IMR-90 (cell line): ENCODE data around the gene EMX1. TPM values are rescaled to one million over a fixed set of nuclear protein-coding genes. Genes with fewer than 3 reads are reported as not detected.

Experiments used
- ATAC-seq: fragments of 200-7000 bp; cut with Tn5 transposase; 2 replicates; pipeline ENCODE4 v1.9.1; 2020; ENCODE audit warnings: low read depth, mild to moderate bottlenecking, moderate library complexity
- BruUV-seq: library from RNA; stranded (reverse); fragments of 400-500 nt; replicated peaks from 2 replicates; lab custom pipeline; 2021; lab: Mats Ljungman, UMichigan
- CTCF ChIA-PET: fragments of 300-600 bp; formaldehyde crosslinking; extraction: SDS; loops from one replicate; lab custom pipeline; 2021; ENCODE audit warnings: antibody characterized with exemption; lab: Yijun Ruan, JAX
- POLR2A ChIA-PET: fragments of 300-600 bp; sonication (Branson Sonifier 250); formaldehyde crosslinking; loops from one replicate; lab custom pipeline; 2022; ENCODE audit warnings: antibody characterized with exemption; ENCODE audit not compliant: unreplicated experiment; lab: Charles Lee
- DNase-seq: peaks from one replicate; pipeline ENCODE4 v3.0.0; 2013
- H2AFZ ChIP-seq: replicated peaks from 2 replicates; pipeline ENCODE3; 2013; ENCODE audit warnings: low read length, mild to moderate bottlenecking; ENCODE audit not compliant: poor library complexity
- H2AK5ac ChIP-seq: 2 replicates; pipeline ENCODE4 v1.6.1; 2013; ENCODE audit warnings: low read depth, low read length, inconsistent platforms
- H2AK9ac ChIP-seq: replicated peaks from 2 replicates; pipeline ENCODE3; 2013; ENCODE audit warnings: mild to moderate bottlenecking, low read depth, low read length, moderate library complexity; ENCODE audit not compliant: poor library complexity
- H2BK120ac ChIP-seq: 2 replicates; pipeline ENCODE4 v1.6.1; 2013; ENCODE audit warnings: low read depth, low read length, inconsistent platforms
- H2BK15ac ChIP-seq: 3 replicates; pipeline ENCODE4 v1.6.1; 2013; ENCODE audit warnings: low read depth, low read length, inconsistent platforms
- H2BK20ac ChIP-seq: 2 replicates; pipeline ENCODE4 v1.6.1; 2013; ENCODE audit warnings: low read depth, mild to moderate bottlenecking, inconsistent platforms, low read length, moderate library complexity
- H2BK5ac ChIP-seq: 2 replicates; pipeline ENCODE4 v1.6.1; 2013; ENCODE audit warnings: mild to moderate bottlenecking, low read depth, low read length, inconsistent platforms; ENCODE audit not compliant: poor library complexity, severe bottlenecking
- H3K14ac ChIP-seq: replicated peaks from 2 replicates; pipeline ENCODE4 v1.6.1; 2013; ENCODE audit warnings: low read depth, low read length, inconsistent platforms
- H3K18ac ChIP-seq: 2 replicates; pipeline ENCODE4 v1.6.1; 2013; ENCODE audit warnings: low read depth, low read length, control low read depth
- H3K23ac ChIP-seq: 2 replicates; pipeline ENCODE4 v1.6.1; 2013; ENCODE audit warnings: low read depth, low read length, inconsistent platforms
- H3K27ac ChIP-seq: 2 replicates; pipeline ENCODE4 v1.5.1; 2013; ENCODE audit warnings: mild to moderate bottlenecking, control low read depth, low read length; ENCODE audit not compliant: insufficient read depth
- H3K27me3 ChIP-seq: 2 replicates; pipeline ENCODE4 v1.6.1; 2013; ENCODE audit warnings: low read length; ENCODE audit not compliant: control insufficient read depth, insufficient read depth
- H3K36me3 ChIP-seq: 2 replicates; pipeline ENCODE4 v1.6.1; 2013; ENCODE audit warnings: low read length, mixed read lengths; ENCODE audit not compliant: control insufficient read depth, insufficient read depth
- H3K4ac ChIP-seq: 2 replicates; pipeline ENCODE4 v1.6.1; 2013; ENCODE audit warnings: low read depth, low read length, inconsistent platforms
- H3K4me1 ChIP-seq: 2 replicates; pipeline ENCODE4 v1.6.1; 2013; ENCODE audit warnings: low read length, mixed read lengths; ENCODE audit not compliant: control insufficient read depth, insufficient read depth
- H3K4me2 ChIP-seq: 2 replicates; pipeline ENCODE4 v1.6.1; 2013; ENCODE audit warnings: low read depth, mild to moderate bottlenecking, control low read depth, low read length, moderate library complexity
- H3K4me3 ChIP-seq: 2 replicates; pipeline ENCODE4 v1.5.1; 2013; ENCODE audit warnings: low read depth, mild to moderate bottlenecking, control low read depth, low read length, moderate library complexity; ENCODE audit not compliant: insufficient read depth
- H3K56ac ChIP-seq: 2 replicates; pipeline ENCODE4 v1.6.1; 2013; ENCODE audit warnings: low read length, inconsistent platforms; ENCODE audit not compliant: insufficient read depth; ENCODE audit errors: extremely low read depth
- H3K79me1 ChIP-seq, 2 experiments: 2 replicates each; pipeline ENCODE4 v1.6.1; 2013; ENCODE audit warnings: low read length in 2 of 2, inconsistent platforms in 1 of 2, low read depth in 1 of 2
- H3K9ac ChIP-seq: 2 replicates; pipeline ENCODE4 v1.6.1; 2013; ENCODE audit warnings: low read depth, low read length, control low read depth
- H3K9me1 ChIP-seq: 2 replicates; pipeline ENCODE4 v1.6.1; 2013; ENCODE audit warnings: low read length, inconsistent platforms; ENCODE audit not compliant: insufficient read depth
- H3K9me3 ChIP-seq: 2 replicates; pipeline ENCODE4 v1.6.1; 2013; ENCODE audit warnings: low read length; ENCODE audit not compliant: control insufficient read depth, insufficient read depth
- H4K20me1 ChIP-seq: 2 replicates; pipeline ENCODE4 v1.6.1; 2013; ENCODE audit warnings: low read length, inconsistent platforms; ENCODE audit not compliant: insufficient read depth
- H4K5ac ChIP-seq: 2 replicates; pipeline ENCODE4 v1.6.1; 2013; ENCODE audit warnings: mild to moderate bottlenecking, low read depth, low read length, control low read depth
- H4K8ac ChIP-seq, 2 experiments: 2 replicates each; pipeline ENCODE4 v1.6.1; 2013; ENCODE audit warnings: low read depth in 2 of 2, low read length in 2 of 2, control low read depth in 1 of 2, inconsistent platforms in 1 of 2
- H4K91ac ChIP-seq: 2 replicates; pipeline ENCODE4 v1.6.1; 2013; ENCODE audit warnings: low read depth, low read length, inconsistent platforms; ENCODE audit not compliant: insufficient read depth
- BHLHE40 ChIP-seq: fragments of 150-350 bp; IDR thresholded peaks from 2 replicates; pipeline ENCODE4 v1.6.1; 2016; ENCODE audit warnings: mild to moderate bottlenecking, low read depth, low read length
- CHD1 ChIP-seq: IDR thresholded peaks from 2 replicates; pipeline ENCODE4 v1.6.1; 2012; ENCODE audit warnings: low read depth, low read length, improper control_type of control experiment
- ELK1 ChIP-seq: fragments of 150-350 bp; IDR thresholded peaks from 2 replicates; pipeline ENCODE4 v1.6.1; 2016; ENCODE audit warnings: low read depth, mild to moderate bottlenecking, low read length, moderate library complexity, borderline replicate concordance
- MAFK ChIP-seq: IDR thresholded peaks from 2 replicates; pipeline ENCODE4 v1.6.1; 2012; ENCODE audit warnings: low read depth, low read length, improper control_type of control experiment
- MXI1 ChIP-seq: IDR thresholded peaks from 2 replicates; pipeline ENCODE4 v1.6.1; 2012; ENCODE audit warnings: low read depth, mild to moderate bottlenecking, low read length, moderate library complexity, borderline replicate concordance
- NFE2L2 ChIP-seq: fragments of 150-350 bp; IDR thresholded peaks from 2 replicates; pipeline ENCODE4 v1.6.1; 2016; ENCODE audit warnings: low read depth, mild to moderate bottlenecking, low read length
- POLR2A ChIP-seq: IDR thresholded peaks from 2 replicates; pipeline ENCODE4 v1.6.1; 2012; ENCODE audit warnings: mild to moderate bottlenecking, low read depth, low read length
- RAD21 ChIP-seq: IDR thresholded peaks from 2 replicates; pipeline ENCODE4 v1.6.1; 2012; ENCODE audit warnings: low read length, improper control_type of control experiment
- RCOR1 ChIP-seq: IDR thresholded peaks from 2 replicates; pipeline ENCODE4 v1.6.1; 2012; ENCODE audit warnings: mild to moderate bottlenecking, low read length, improper control_type of control experiment; ENCODE audit not compliant: insufficient replicate concordance
- RFX5 ChIP-seq: IDR thresholded peaks from 2 replicates; pipeline ENCODE4 v1.8.0; 2012; ENCODE audit warnings: low read depth, mild to moderate bottlenecking, low read length, moderate library complexity
- USF2 ChIP-seq: fragments of 150-350 bp; IDR thresholded peaks from 2 replicates; pipeline ENCODE4 v1.6.1; 2017; ENCODE audit warnings: mild to moderate bottlenecking, antibody characterized with exemption, low read length, low read depth
- WGBS, 2 experiments: methylation state at CpG; one replicate each; pipeline versions ENCODE4 v1.1.5 to v1.1.7; 2013; ENCODE audit warnings: missing lambda C conversion rate in 2 of 2; ENCODE audit not compliant: insufficient read length in 1 of 2; ENCODE audit errors: extremely low coverage in 2 of 2; 5-methylcytosine and 5-hydroxymethylcytosine counted together
- dilution Hi-C: fragments of 300-500 bp; cut with HindIII; formaldehyde crosslinking; loops from one replicate; pipeline ENCODE4 v1.14.3; 2018; ENCODE audit warnings: low sequenced_read_pairs; ENCODE audit not compliant: unreplicated experiment
- in situ Hi-C: fragments of 300-500 bp; cut with MboI; formaldehyde crosslinking; loops from 3 replicates; pipeline ENCODE4 v1.14.3; 2019; ENCODE audit warnings: low sequenced_read_pairs, inconsistent platforms, mixed read lengths
- intact Hi-C: fragments of 100-400 bp; cut with micrococcal nuclease; formaldehyde crosslinking; loops from 2 replicates; pipeline ENCODE4 v1.10.0; 2022
- polyA plus RNA-seq, 3 experiments: library from polyadenylated mRNA; depleted of rRNA; stranded (reverse); fragments of >200 nt; gene quantifications; 2 replicates each; pipeline ENCODE4 v1.2.3, GENCODE V29; 2012; ENCODE audit warnings: low replicate concordance in 1 of 3
- total RNA-seq: library from RNA; depleted of rRNA; stranded (reverse); fragments of >200 nt; gene quantifications from 2 replicates; pipeline ENCODE4 v1.2.3, GENCODE V29; 2012

EMX1 gene
- total and polyA plus RNA-seq, 2 of the 4 experiments (the other 2 are of a cell fraction), result not detected

GRCh38 chr2:72975017-72975416 lies 57.7 kb downstream of the EMX1 start:
- 56% methylated on average over 3 of the region's 3 CpGs; no CpG with 5 or more reads in 1 of the 2 experiments for WGBS, 2 experiments
- H3K27me3 ChIP-seq, result no peaks in the 10 kb centered on the region
- H3K14ac ChIP-seq, result no peak overlapping the region
- H2AFZ ChIP-seq, result no peak overlapping the region
- no peaks in the 10 kb centered on the region; the same call in 1 of the 2 replicates for H3K9me1 ChIP-seq
- H2BK20ac ChIP-seq, result no peak overlapping the region
- H2AK9ac ChIP-seq, result no peak overlapping the region
- H2BK5ac ChIP-seq, result no peak overlapping the region
- no peaks in the 10 kb centered on the region for H4K20me1 ChIP-seq
- no TSS peak for BruUV-seq
- no peaks in the 10 kb centered on the region for H3K36me3 ChIP-seq
- H4K5ac ChIP-seq, result no peak overlapping the region
- no peak overlapping the region for H3K56ac ChIP-seq
- ChIA-PET POLR2A (no interaction called here), CTCF (interaction anchor here (1.4 to 1.5 kb wide), 2 partner anchors 81 to 110 kb away, joined by 3 to 6 read pairs; no protein-coding TSS in a partner anchor)
- no peak overlapping the region for H2BK120ac ChIP-seq
- H3K4me3 ChIP-seq, result no peak overlapping the region
- no peak overlapping the region for H3K27ac ChIP-seq
- no peak overlapping the region for H3K4me2 ChIP-seq
- TF ChIP-seq NFE2L2, result no peak
- TF ChIP-seq RAD21, result no peak
- no peak for TF ChIP-seq ELK1
- no peak for TF ChIP-seq USF2
- no peak for TF ChIP-seq POLR2A
- no peak for TF ChIP-seq CHD1
- no peak for TF ChIP-seq MXI1
- TF ChIP-seq RFX5, result no peak
- no peak for TF ChIP-seq MAFK
- TF ChIP-seq RCOR1, result no peak
- no peak for TF ChIP-seq BHLHE40
- H3K4me1 ChIP-seq, result no peaks in the 10 kb centered on the region
- no peak overlapping the region for H3K23ac ChIP-seq
- in situ Hi-C loops (no loop called here), dilution Hi-C loops (no loop called here), intact Hi-C loops (no loop called here)
- no peak overlapping the region for H4K8ac ChIP-seq
- H3K79me1 ChIP-seq, result no peaks in the 10 kb centered on the region
- no peaks in the 10 kb centered on the region for H3K9me3 ChIP-seq
- H4K91ac ChIP-seq, result no peak overlapping the region
- DNase-seq, result no peak
- no peak overlapping the region for H3K18ac ChIP-seq
- no peak overlapping the region for H3K9ac ChIP-seq
- no peak overlapping the region for H2AK5ac ChIP-seq
- ATAC-seq, result no peak
- H2BK15ac ChIP-seq, result no peak overlapping the region
- no peak overlapping the region for H3K4ac ChIP-seq
